HepG2 (cell line): Measurements from ENCODE around the gene NUDT22. TPM values are rescaled to one million over a fixed set of nuclear protein-coding genes. Genes with fewer than 3 reads are reported as not detected.

ENCODE experiments used
- CBX5 ChIP-seq: sonication (generic); formaldehyde crosslinking; IDR thresholded peaks from 2 replicates; pipeline ENCODE4 v1.4.0; 2020; ENCODE audit warnings: missing genetic modification reagents, borderline replicate concordance
- HNF1B ChIP-seq: sonication (generic); formaldehyde crosslinking; IDR thresholded peaks from 2 replicates; pipeline ENCODE4 v1.5.1; 2020; ENCODE audit warnings: mild to moderate bottlenecking, moderate library complexity, missing genetic modification reagents
- HNF4A ChIP-seq: sonication (generic); formaldehyde crosslinking; IDR thresholded peaks from 2 replicates; pipeline ENCODE4 v1.4.0; 2020; ENCODE audit warnings: missing genetic modification reagents
- IRF1 ChIP-seq: sonication (generic); formaldehyde crosslinking; IDR thresholded peaks from 2 replicates; pipeline ENCODE4 v1.4.0; 2020; ENCODE audit warnings: low read depth, mild to moderate bottlenecking, missing genetic modification reagents
- SMAD3 ChIP-seq: sonication (generic); formaldehyde crosslinking; IDR thresholded peaks from 2 replicates; pipeline ENCODE4 v1.4.0; 2020; ENCODE audit warnings: missing genetic modification reagents
- SOX5 ChIP-seq: IDR thresholded peaks from 2 replicates; pipeline ENCODE4 v1.6.1; 2016; ENCODE audit warnings: borderline replicate concordance
- ZNF230 ChIP-seq: sonication (generic); formaldehyde crosslinking; IDR thresholded peaks from 2 replicates; pipeline ENCODE4 v1.4.0; 2020; ENCODE audit warnings: mild to moderate bottlenecking, missing genetic modification reagents
- ZNF350 ChIP-seq: sonication (generic); formaldehyde crosslinking; IDR thresholded peaks from 2 replicates; pipeline ENCODE4 v1.4.0; 2020; ENCODE audit warnings: mild to moderate bottlenecking, low read depth, missing genetic modification reagents, borderline replicate concordance
- ZNF747 ChIP-seq: sonication (generic); formaldehyde crosslinking; IDR thresholded peaks from 2 replicates; pipeline ENCODE4 v1.8.1; 2023; ENCODE audit warnings: missing genetic modification reagents, mild to moderate bottlenecking, borderline replicate concordance
- ZNF768 ChIP-seq: sonication (generic); formaldehyde crosslinking; IDR thresholded peaks from 2 replicates; pipeline ENCODE4 v1.4.0; 2020; ENCODE audit warnings: missing genetic modification reagents
- polyA plus RNA-seq, 8 experiments: library from polyadenylated mRNA; depleted of rRNA in 3 of 8; stranded (reverse) in 7 of 8; unstranded in 1 of 8; fragments of >200 nt; fragmentation: Illumina TruSeq in 4 of 8; extraction: Trizol in 4 of 8; gene quantifications; 2 replicates each; pipeline versions ENCODE4 v1.2.1 to v1.2.3, GENCODE V29; 2011 to 2016; ENCODE audit warnings: low read depth in 4 of 8, missing spikeins in 1 of 8, mixed read lengths in 1 of 8; ENCODE audit not compliant: insufficient read depth in 1 of 8
- total RNA-seq, 5 experiments: library from RNA; depleted of rRNA; stranded (reverse); fragments of >200 nt; fragmentation: Illumina TruSeq; extraction: Trizol; gene quantifications; 2 replicates each; pipeline ENCODE4 v1.2.3, GENCODE V29; 2016; ENCODE audit warnings: low read depth in 1 of 5
- TF ChIP-seq, protein P1 (sequence below): sonication (generic); formaldehyde crosslinking; IDR thresholded peaks from one replicate; pipeline ENCODE4 v1.5.1; 2020; ENCODE audit warnings: mild to moderate bottlenecking, missing genetic modification reagents; ENCODE audit errors: not compliant biosample characterization
- TF ChIP-seq, protein P2 (sequence below): sonication (generic); formaldehyde crosslinking; IDR thresholded peaks from 2 replicates; pipeline ENCODE4 v1.4.0; 2020; ENCODE audit warnings: missing genetic modification reagents
- TF ChIP-seq, protein P3 (sequence below): sonication (generic); formaldehyde crosslinking; IDR thresholded peaks from 2 replicates; pipeline ENCODE4 v1.5.0; 2020; ENCODE audit warnings: mild to moderate bottlenecking, missing genetic modification reagents

NUDT22 gene
- total and polyA plus RNA-seq, 2 of the 13 experiments (the other 11 are each of a cell fraction or from before 2014, with no cell fraction given), result 33.5 to 39.8 TPM

- TF ChIP-seq, protein P1, sequence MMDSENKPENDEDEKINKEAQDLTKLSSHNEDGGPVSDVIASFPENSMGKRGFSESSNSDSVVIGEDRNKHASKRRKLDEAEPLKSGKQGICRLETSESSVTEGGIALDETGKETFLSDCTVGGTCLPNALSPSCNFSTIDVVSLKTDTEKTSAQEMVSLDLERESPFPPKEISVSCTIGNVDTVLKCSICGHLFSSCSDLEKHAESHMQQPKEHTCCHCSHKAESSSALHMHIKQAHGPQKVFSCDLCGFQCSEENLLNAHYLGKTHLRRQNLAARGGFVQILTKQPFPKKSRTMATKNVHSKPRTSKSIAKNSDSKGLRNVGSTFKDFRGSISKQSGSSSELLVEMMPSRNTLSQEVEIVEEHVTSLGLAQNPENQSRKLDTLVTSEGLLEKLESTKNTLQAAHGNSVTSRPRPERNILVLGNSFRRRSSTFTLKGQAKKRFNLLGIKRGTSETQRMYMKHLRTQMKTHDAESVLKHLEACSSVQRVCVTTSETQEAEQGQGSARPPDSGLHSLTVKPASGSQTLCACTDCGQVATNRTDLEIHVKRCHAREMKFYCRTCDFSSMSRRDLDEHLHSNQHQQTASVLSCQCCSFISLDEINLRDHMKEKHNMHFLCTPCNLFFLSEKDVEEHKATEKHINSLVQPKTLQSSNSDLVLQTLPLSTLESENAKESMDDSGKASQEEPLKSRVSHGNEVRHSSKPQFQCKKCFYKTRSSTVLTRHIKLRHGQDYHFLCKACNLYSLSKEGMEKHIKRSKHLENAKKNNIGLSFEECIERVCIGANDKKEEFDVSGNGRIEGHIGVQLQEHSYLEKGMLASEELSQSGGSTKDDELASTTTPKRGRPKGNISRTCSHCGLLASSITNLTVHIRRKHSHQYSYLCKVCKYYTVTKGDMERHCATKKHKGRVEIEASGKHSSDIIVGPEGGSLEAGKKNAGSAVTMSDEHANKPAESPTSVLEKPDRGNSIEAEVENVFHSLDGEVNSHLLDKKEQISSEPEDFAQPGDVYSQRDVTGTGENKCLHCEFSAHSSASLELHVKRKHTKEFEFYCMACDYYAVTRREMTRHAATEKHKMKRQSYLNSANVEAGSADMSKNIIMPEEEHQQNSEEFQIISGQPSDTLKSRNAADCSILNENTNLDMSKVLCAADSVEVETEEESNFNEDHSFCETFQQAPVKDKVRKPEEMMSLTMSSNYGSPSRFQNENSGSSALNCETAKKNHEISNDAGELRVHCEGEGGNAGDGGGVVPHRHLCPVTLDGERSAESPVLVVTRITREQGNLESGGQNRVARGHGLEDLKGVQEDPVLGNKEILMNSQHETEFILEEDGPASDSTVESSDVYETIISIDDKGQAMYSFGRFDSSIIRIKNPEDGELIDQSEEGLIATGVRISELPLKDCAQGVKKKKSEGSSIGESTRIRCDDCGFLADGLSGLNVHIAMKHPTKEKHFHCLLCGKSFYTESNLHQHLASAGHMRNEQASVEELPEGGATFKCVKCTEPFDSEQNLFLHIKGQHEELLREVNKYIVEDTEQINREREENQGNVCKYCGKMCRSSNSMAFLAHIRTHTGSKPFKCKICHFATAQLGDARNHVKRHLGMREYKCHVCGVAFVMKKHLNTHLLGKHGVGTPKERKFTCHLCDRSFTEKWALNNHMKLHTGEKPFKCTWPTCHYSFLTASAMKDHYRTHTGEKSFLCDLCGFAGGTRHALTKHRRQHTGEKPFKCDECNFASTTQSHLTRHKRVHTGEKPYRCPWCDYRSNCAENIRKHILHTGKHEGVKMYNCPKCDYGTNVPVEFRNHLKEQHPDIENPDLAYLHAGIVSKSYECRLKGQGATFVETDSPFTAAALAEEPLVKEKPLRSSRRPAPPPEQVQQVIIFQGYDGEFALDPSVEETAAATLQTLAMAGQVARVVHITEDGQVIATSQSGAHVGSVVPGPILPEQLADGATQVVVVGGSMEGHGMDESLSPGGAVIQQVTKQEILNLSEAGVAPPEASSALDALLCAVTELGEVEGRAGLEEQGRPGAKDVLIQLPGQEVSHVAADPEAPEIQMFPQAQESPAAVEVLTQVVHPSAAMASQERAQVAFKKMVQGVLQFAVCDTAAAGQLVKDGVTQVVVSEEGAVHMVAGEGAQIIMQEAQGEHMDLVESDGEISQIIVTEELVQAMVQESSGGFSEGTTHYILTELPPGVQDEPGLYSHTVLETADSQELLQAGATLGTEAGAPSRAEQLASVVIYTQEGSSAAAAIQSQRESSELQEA, result peak; percentile 66
- TF ChIP-seq ZNF768 (CRISPR knock-in tag), result no peak
- peak; percentile 56; the same call in 1 of the 2 replicates for TF ChIP-seq ZNF230
- TF ChIP-seq IRF1, result no peak
- TF ChIP-seq, protein P2, sequence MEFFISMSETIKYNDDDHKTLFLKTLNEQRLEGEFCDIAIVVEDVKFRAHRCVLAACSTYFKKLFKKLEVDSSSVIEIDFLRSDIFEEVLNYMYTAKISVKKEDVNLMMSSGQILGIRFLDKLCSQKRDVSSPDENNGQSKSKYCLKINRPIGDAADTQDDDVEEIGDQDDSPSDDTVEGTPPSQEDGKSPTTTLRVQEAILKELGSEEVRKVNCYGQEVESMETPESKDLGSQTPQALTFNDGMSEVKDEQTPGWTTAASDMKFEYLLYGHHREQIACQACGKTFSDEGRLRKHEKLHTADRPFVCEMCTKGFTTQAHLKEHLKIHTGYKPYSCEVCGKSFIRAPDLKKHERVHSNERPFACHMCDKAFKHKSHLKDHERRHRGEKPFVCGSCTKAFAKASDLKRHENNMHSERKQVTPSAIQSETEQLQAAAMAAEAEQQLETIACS, result 0 out of 2 replicates have a peak, but pooled peaks have one; percentile 16
- 0 out of 2 replicates have a peak, but pooled peaks have one; percentile 11 for TF ChIP-seq HNF4A (CRISPR knock-in tag)
- TF ChIP-seq CBX5, result no peak
- peak; percentile 93 for TF ChIP-seq HNF1B (CRISPR knock-in tag)
- TF ChIP-seq, protein P3, sequence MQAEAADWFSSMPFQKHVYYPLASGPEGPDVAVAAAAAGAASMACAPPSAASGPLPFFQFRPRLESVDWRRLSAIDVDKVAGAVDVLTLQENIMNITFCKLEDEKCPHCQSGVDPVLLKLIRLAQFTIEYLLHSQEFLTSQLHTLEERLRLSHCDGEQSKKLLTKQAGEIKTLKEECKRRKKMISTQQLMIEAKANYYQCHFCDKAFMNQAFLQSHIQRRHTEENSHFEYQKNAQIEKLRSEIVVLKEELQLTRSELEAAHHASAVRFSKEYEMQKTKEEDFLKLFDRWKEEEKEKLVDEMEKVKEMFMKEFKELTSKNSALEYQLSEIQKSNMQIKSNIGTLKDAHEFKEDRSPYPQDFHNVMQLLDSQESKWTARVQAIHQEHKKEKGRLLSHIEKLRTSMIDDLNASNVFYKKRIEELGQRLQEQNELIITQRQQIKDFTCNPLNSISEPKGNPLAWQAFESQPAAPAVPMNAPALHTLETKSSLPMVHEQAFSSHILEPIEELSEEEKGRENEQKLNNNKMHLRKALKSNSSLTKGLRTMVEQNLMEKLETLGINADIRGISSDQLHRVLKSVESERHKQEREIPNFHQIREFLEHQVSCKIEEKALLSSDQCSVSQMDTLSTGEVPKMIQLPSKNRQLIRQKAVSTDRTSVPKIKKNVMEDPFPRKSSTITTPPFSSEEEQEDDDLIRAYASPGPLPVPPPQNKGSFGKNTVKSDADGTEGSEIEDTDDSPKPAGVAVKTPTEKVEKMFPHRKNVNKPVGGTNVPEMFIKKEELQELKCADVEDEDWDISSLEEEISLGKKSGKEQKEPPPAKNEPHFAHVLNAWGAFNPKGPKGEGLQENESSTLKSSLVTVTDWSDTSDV (CRISPR knock-in tag), result peak; percentile 38; the same call in 1 of the 2 replicates
- peak; percentile 22; the same call in 1 of the 2 replicates for TF ChIP-seq SOX5 (CRISPR knock-in tag)
- TF ChIP-seq ZNF350 (CRISPR knock-in tag), result peak; percentile 67; the same call in 1 of the 2 replicates
- peak; percentile 69 for TF ChIP-seq ZNF747 (CRISPR knock-in tag)
- peak; percentile 35; the same call in 1 of the 2 replicates for TF ChIP-seq SMAD3 (CRISPR knock-in tag)
Measured at GRCh38 chr11:64240435-64241240, 14.6 kb downstream of the NUDT22 start, which contains the start of gene FKBP2 (continued).
